ENCODE measurements around the gene MARS1.
"Not testable (repeated sequence)": the region's sequence is repeated elsewhere in the genome, so short reads cannot be mapped to it uniquely, and the experiment has no call there.

MARS1 gene

DNA sequence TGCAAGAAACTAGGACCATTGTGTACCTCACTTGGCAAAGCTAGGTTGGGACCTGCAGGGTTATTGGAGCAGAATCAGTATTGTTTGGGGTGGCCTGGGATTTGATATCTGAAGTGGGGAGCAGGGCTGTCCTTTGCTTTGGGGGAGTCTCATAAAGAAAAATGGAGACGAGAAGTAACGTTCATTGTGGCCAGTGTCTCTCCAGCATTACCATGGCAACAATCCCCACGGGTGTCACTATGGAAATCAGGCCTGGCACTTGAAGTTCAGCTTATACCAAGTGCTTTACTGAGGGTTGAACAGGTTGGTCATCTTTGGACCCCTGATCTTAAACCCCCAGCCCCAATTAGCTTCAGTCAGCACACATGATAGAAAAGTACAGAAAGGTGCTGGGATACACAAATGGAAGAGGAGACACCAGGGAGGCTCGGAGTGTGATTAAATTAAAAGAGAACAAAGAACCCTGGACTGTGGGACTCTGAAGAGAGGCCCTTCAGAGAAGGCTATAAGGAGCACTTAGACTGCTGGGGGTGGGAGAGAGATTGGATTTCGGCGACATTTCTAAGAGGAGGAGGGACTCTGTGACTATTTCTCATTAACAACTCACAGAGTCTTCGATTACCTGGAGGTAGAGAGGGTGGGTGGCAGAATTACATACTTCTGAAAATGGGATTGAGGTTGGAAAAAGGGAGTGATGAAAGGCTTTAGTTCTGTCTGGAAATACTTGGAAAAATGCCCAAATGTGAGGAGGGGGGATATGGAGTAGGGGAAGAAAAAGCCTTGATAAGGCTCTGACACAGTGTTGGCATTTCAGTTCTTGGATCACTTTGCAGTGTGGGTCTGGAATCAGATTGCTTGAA lies 65.7 kb downstream of the MARS1 start:
- DNase-seq = no peak

- no peak for DNase-seq
These were observed 66.6 kb downstream of the MARS1 start for GRCh38 chr12:57554453-57554852.

DNA sequence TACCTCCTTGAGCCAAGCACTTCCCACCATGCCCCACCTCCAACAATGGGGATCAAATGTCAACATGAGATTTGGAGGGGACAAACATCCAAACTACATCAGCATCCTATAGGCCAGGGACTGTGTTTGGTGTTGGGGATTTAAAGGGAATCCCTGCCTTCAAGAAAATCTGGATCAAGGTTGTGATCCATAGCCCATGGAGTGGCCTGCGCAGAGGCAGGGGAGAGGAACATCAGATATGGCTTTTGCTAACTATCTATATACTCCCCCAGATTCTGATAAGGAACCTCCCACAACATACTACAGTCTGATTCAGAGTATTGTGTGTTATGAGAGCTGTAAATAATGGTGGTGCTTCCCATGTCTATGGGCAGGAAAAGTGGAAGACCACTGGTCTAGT lies 67.0 kb downstream of the MARS1 start:
- DNase-seq = no peak

DNA sequence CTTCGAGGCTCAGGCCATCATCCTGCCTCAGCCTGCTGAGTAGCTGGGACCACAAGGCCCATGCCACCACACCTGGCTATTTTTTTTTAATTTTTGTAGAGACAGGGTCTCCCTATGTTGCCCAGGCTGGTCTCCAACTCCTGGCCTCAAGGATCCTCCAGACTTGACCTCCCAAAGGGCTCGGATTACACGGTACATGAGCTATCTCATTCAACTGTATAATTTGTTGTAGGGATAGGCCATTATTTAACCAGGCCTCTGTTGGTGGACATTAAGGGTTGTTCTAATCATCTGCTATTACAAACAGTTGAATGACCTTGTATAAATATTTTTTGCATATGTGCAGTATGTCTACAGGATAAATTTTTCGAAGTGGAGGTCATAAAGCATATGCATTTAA lies 71.0 kb downstream of the MARS1 start:
- no peak for DNase-seq

DNA sequence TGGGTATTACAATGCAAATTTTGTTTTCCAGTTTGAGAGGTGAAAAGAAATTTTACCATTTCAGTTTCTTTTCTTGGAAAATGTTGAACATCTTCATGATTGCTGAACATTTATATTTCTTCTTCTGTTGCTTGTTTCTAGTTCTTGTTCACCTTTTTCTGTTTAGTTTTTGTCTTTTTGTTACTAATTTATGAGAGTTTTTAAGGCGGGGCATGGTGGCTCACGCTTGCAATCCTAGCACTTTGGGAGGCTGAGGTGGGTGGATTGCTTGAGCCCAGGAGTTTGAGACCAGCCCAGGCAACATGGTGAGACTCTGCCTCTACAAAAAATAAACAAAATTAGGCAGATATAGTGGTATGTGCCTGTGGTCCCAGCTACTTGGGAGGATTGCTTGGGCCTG lies 72.6 kb downstream of the MARS1 start:
- no peak for DNase-seq

- DNase-seq = not testable (repeated sequence)
These were observed 73.2 kb downstream of the MARS1 start for GRCh38 chr12:57561117-57561516.

DNA sequence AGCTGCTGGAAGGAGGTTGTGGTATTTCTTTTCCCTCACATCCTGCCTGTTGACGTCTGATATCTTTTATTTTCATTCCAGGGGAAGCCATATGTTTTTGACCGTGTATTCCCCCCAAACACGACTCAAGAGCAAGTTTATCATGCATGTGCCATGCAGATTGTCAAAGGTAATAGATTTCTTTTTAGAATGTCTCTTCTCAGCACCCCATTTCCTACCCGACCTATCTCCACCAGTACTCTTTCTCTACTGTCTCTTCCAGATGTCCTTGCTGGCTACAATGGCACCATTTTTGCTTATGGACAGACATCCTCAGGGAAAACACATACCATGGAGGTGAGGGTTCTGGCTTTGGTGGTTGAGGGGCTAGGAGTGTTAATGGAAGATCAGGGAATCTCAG lies 75.5 kb downstream of the MARS1 start:
- DNase-seq = no peak

- no peak for DNase-seq
These were observed 76.4 kb downstream of the MARS1 start for GRCh38 chr12:57564178-57564740.
